ENCODE results near the gene VEPH1. TPM values are rescaled to one million over a fixed set of nuclear protein-coding genes. Genes with fewer than 3 reads are reported as not detected.

Gene VEPH1
- total RNA-seq, 2 donors from 2014 or later, result 11.8 to 17.1 TPM

- Histone ChIP-seq H3K4me1 (ENCODE audit: control insufficient read depth, insufficient read depth, low read length) (no peaks in the 10 kb centered on the region), H3K4me3 (ENCODE audit: low read length) (no peak overlapping the region), H3K27me3 (ENCODE audit: control insufficient read depth, insufficient read depth, low read length, poor library complexity, severe bottlenecking) (no peaks in the 10 kb centered on the region), H3K9ac (ENCODE audit: extremely low read depth, low read length, poor library complexity, severe bottlenecking) (no peak overlapping the region), H3K9me3 (ENCODE audit: control insufficient read depth, low read length) (no peaks in the 10 kb centered on the region), H3K27ac (ENCODE audit: low read depth, low read length) (no peak overlapping the region), H3K36me3 (ENCODE audit: control insufficient read depth, insufficient read depth, low read length) (no peaks in the 10 kb centered on the region)
- Mint-ChIP-seq H3K27me3 (ENCODE audit: insufficient read depth) (no peaks in the 10 kb centered on the region), H3K9me3 (no peaks in the 10 kb centered on the region), H3K36me3 (ENCODE audit: low read depth) (no peaks in the 10 kb centered on the region), H3K4me3 (no peak overlapping the region), H3K4me1 (no peaks in the 10 kb centered on the region), H3K27ac (no peak overlapping the region)
- TF ChIP-seq, protein P1, sequence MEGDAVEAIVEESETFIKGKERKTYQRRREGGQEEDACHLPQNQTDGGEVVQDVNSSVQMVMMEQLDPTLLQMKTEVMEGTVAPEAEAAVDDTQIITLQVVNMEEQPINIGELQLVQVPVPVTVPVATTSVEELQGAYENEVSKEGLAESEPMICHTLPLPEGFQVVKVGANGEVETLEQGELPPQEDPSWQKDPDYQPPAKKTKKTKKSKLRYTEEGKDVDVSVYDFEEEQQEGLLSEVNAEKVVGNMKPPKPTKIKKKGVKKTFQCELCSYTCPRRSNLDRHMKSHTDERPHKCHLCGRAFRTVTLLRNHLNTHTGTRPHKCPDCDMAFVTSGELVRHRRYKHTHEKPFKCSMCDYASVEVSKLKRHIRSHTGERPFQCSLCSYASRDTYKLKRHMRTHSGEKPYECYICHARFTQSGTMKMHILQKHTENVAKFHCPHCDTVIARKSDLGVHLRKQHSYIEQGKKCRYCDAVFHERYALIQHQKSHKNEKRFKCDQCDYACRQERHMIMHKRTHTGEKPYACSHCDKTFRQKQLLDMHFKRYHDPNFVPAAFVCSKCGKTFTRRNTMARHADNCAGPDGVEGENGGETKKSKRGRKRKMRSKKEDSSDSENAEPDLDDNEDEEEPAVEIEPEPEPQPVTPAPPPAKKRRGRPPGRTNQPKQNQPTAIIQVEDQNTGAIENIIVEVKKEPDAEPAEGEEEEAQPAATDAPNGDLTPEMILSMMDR (conservative IDR thresholded peaks at IDR 0.05), result no peak
- DNase-seq, result no peak
- WGBS, 2 experiments (ENCODE audit: insufficient coverage in 1 of 2, insufficient read length in 1 of 2), result 27% methylated on average over 3 of the region's 3 CpGs; no CpG with 5 or more reads in 1 of the 2 experiments
Observed at GRCh38 chr3:157387708-157388435, 115.3 kb downstream of the VEPH1 start.

DNA sequence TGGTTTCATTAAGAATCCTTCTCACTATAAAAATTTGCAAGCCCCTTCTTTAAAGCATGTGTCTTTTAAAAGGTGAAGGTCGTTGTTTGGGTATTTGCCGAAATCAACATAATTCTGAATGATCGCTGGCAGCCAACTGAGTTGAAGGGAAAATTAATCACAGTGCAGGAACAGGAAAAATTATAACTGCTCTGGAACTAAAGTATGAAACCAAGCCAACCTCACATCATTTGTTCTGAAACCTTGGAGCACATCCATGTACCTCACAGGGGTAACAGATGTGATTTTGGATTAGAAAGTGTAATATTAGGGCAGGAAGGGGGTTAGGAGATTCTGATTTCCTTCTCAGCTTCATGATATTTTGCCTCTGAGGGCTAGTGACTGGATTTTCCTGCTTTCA, 118.7 kb downstream of the VEPH1 start:
- TF ChIP-seq, protein P1 (conservative IDR thresholded peaks at IDR 0.05), result no peak
- Histone ChIP-seq H3K9ac (ENCODE audit: extremely low read depth, low read length, poor library complexity, severe bottlenecking) (no peak overlapping the region), H3K27me3 (ENCODE audit: control insufficient read depth, insufficient read depth, low read length, poor library complexity, severe bottlenecking) (no peaks in the 10 kb centered on the region), H3K27ac (ENCODE audit: low read depth, low read length) (no peak overlapping the region), H3K4me3 (ENCODE audit: low read length) (no peak overlapping the region), H3K4me1 (ENCODE audit: control insufficient read depth, insufficient read depth, low read length) (no peaks in the 10 kb centered on the region), H3K36me3 (ENCODE audit: control insufficient read depth, insufficient read depth, low read length) (no peaks in the 10 kb centered on the region), H3K9me3 (ENCODE audit: control insufficient read depth, low read length) (no peaks in the 10 kb centered on the region)
- Mint-ChIP-seq H3K36me3 (ENCODE audit: low read depth) (no peaks in the 10 kb centered on the region), H3K9me3 (no peaks in the 10 kb centered on the region), H3K4me3 (no peak overlapping the region), H3K4me1 (no peaks in the 10 kb centered on the region), H3K27me3 (ENCODE audit: insufficient read depth) (no peaks in the 10 kb centered on the region), H3K27ac (no peak overlapping the region)
- 88 to 100% methylated on average over 1 to 3 of the region's 3 CpGs for WGBS, 2 experiments (ENCODE audit: insufficient coverage in 1 of 2, insufficient read length in 1 of 2)
- DNase-seq, result no peak

- TF ChIP-seq, protein P1 (conservative IDR thresholded peaks at IDR 0.05), result no peak
- Histone ChIP-seq H3K27me3 (ENCODE audit: control insufficient read depth, insufficient read depth, low read length, poor library complexity, severe bottlenecking) (no peaks in the 10 kb centered on the region), H3K36me3 (ENCODE audit: control insufficient read depth, insufficient read depth, low read length) (no peaks in the 10 kb centered on the region), H3K9ac (ENCODE audit: extremely low read depth, low read length, poor library complexity, severe bottlenecking) (no peak overlapping the region), H3K4me3 (ENCODE audit: low read length) (no peak overlapping the region), H3K27ac (ENCODE audit: low read depth, low read length) (no peak overlapping the region), H3K4me1 (ENCODE audit: control insufficient read depth, insufficient read depth, low read length) (no peaks in the 10 kb centered on the region), H3K9me3 (ENCODE audit: control insufficient read depth, low read length) (no peaks in the 10 kb centered on the region)
- no peaks in the 10 kb centered on the region for H3K27me3 Mint-ChIP-seq (ENCODE audit: insufficient read depth)
- H3K4me1 Mint-ChIP-seq, result no peaks in the 10 kb centered on the region
- no peaks in the 10 kb centered on the region for H3K36me3 Mint-ChIP-seq (ENCODE audit: low read depth)
- WGBS, 2 experiments (ENCODE audit: insufficient coverage in 1 of 2, insufficient read length in 1 of 2), result 83% methylated on average over 1 of the region's 2 CpGs
- H3K27ac Mint-ChIP-seq, result no peak overlapping the region
- no peak for DNase-seq
- H3K4me3 Mint-ChIP-seq, result no peak overlapping the region
- no peaks in the 10 kb centered on the region for H3K9me3 Mint-ChIP-seq
Observed at GRCh38 chr3:157384031-157384430, 119.2 kb downstream of the VEPH1 start.
